Astrocyte (in vitro differentiated cells and primary cell): ENCODE data around the gene SYTL3. TPM values are rescaled to one million over a fixed set of nuclear protein-coding genes. Genes with fewer than 3 reads are reported as not detected.

ENCODE experiments used
- DNase-seq: peaks from one replicate; pipeline ENCODE4 v3.0.0-alpha.2; 2010; ENCODE audit warnings: low read depth
- FAIRE-seq: peaks from 2 replicates; lab custom pipeline; 2011; peaks lifted over from hg19 to GRCh38; lab: Jason Lieb, UNC
- H2AFZ ChIP-seq: 2 replicates; pipeline ENCODE4 v1.6.0; 2012; ENCODE audit warnings: low read depth, low read length, inconsistent platforms
- H3K27ac ChIP-seq: 2 replicates; pipeline ENCODE4 v1.5.1; 2011; ENCODE audit warnings: low read depth, low read length, inconsistent platforms
- H3K27me3 ChIP-seq: 2 replicates; pipeline ENCODE4 v1.6.0; 2011; ENCODE audit warnings: low read length, inconsistent platforms; ENCODE audit not compliant: insufficient read depth
- H3K36me3 ChIP-seq: 2 replicates; pipeline ENCODE4 v1.5.1; 2011; ENCODE audit warnings: low read length, inconsistent platforms; ENCODE audit not compliant: insufficient read depth
- H3K4me1 ChIP-seq: 2 replicates; pipeline ENCODE4 v1.5.1; 2011; ENCODE audit warnings: low read length, inconsistent platforms; ENCODE audit not compliant: insufficient read depth
- H3K4me2 ChIP-seq: 2 replicates; pipeline ENCODE4 v1.6.0; 2012; ENCODE audit warnings: low read length, inconsistent platforms
- H3K4me3 ChIP-seq: 2 replicates; pipeline ENCODE4 v1.5.1; 2011; ENCODE audit warnings: low read depth, mild to moderate bottlenecking, low read length, inconsistent platforms; ENCODE audit not compliant: insufficient read depth
- H3K79me2 ChIP-seq: 2 replicates; pipeline ENCODE4 v1.6.0; 2012; ENCODE audit warnings: mild to moderate bottlenecking, low read length, inconsistent platforms; ENCODE audit not compliant: insufficient read depth
- H3K9ac ChIP-seq: 2 replicates; pipeline ENCODE4 v1.6.0; 2012; ENCODE audit warnings: mild to moderate bottlenecking, low read length, inconsistent platforms
- H3K9me3 ChIP-seq: 2 replicates; pipeline ENCODE4 v1.5.1; 2012; ENCODE audit warnings: low read depth, mild to moderate bottlenecking, low read length, inconsistent platforms; ENCODE audit not compliant: insufficient read depth
- H4K20me1 ChIP-seq: 2 replicates; pipeline ENCODE4 v1.6.0; 2012; ENCODE audit warnings: low read length, inconsistent platforms; ENCODE audit not compliant: insufficient read depth
- H3K27ac Mint-ChIP-seq: one replicate; pipeline ENCODE4 v1.8.0; 2021; ENCODE audit warnings: mild to moderate bottlenecking, mixed read lengths; ENCODE audit not compliant: unreplicated experiment
- H3K27me3 Mint-ChIP-seq: one replicate; pipeline ENCODE4 v1.8.0; 2021; ENCODE audit warnings: low read depth, mixed read lengths; ENCODE audit not compliant: unreplicated experiment
- H3K36me3 Mint-ChIP-seq: one replicate; pipeline ENCODE4 v1.8.0; 2021; ENCODE audit warnings: low read depth, mixed read lengths; ENCODE audit not compliant: unreplicated experiment
- H3K4me1 Mint-ChIP-seq: one replicate; pipeline ENCODE4 v1.8.0; 2021; ENCODE audit warnings: low read depth, mixed read lengths; ENCODE audit not compliant: unreplicated experiment
- H3K4me3 Mint-ChIP-seq: one replicate; pipeline ENCODE4 v1.8.0; 2021; ENCODE audit warnings: mild to moderate bottlenecking, moderate library complexity, mixed read lengths; ENCODE audit not compliant: unreplicated experiment
- H3K9me3 Mint-ChIP-seq: one replicate; pipeline ENCODE4 v1.8.0; 2021; ENCODE audit warnings: mild to moderate bottlenecking, mixed read lengths; ENCODE audit not compliant: unreplicated experiment
- CTCF ChIP-seq: IDR thresholded peaks from 2 replicates; pipeline ENCODE4 v1.5.1; 2011; ENCODE audit warnings: low read depth, mild to moderate bottlenecking, inconsistent platforms, low read length, moderate library complexity; ENCODE audit not compliant: insufficient read depth
- EZH2 ChIP-seq: IDR thresholded peaks from 2 replicates; pipeline ENCODE4 v1.6.1; 2012; ENCODE audit warnings: mild to moderate bottlenecking, low read length, inconsistent platforms; ENCODE audit not compliant: insufficient read depth
- total RNA-seq: library from RNA; stranded (reverse); gene quantifications from 2 replicates; pipeline ENCODE4 v1.2.1, GENCODE V29; 2021

Gene SYTL3
- total RNA-seq, 1 donor from 2014 or later: 1.2 TPM

- H3K9ac ChIP-seq: no peak overlapping the region
- H2AFZ ChIP-seq: no peak overlapping the region
Measured at GRCh38 chr6:158686791-158687381, 37.0 kb downstream of the SYTL3 start.

GRCh38 chr6:158687506-158687905 is 37.7 kb downstream of the SYTL3 start:
- no peak for TF ChIP-seq EZH2
- TF ChIP-seq CTCF: no peak
- no peak overlapping the region for H3K27ac ChIP-seq
- no peaks in the 10 kb centered on the region for H3K79me2 ChIP-seq
- FAIRE-seq (no peak), DNase-seq (no peak)
- Mint-ChIP-seq H3K4me3 (no peak overlapping the region), H3K9me3 (no peaks in the 10 kb centered on the region), H3K27ac (no peak overlapping the region), H3K36me3 (no peaks in the 10 kb centered on the region), H3K4me1 (peaks cover 8% of the 10 kb centered on the region), H3K27me3 (peaks cover 19% of the 10 kb centered on the region)
- H3K4me1 ChIP-seq: no peaks in the 10 kb centered on the region
- no peak overlapping the region for H3K4me3 ChIP-seq
- no peaks in the 10 kb centered on the region for H3K9me3 ChIP-seq
- H3K36me3 ChIP-seq: no peaks in the 10 kb centered on the region
- no peak overlapping the region for H3K4me2 ChIP-seq
- H4K20me1 ChIP-seq: no peaks in the 10 kb centered on the region
- H2AFZ ChIP-seq: no peak overlapping the region
- no peaks in the 10 kb centered on the region for H3K27me3 ChIP-seq
- no peak overlapping the region for H3K9ac ChIP-seq

More at GRCh38 chr6:158686791-158687381, 37.0 kb downstream of the SYTL3 start:
- Histone ChIP-seq H3K79me2 (no peaks in the 10 kb centered on the region), H3K36me3 (no peaks in the 10 kb centered on the region), H3K27me3 (no peaks in the 10 kb centered on the region), H3K9me3 (no peaks in the 10 kb centered on the region), H3K4me2 (no peak overlapping the region), H4K20me1 (no peaks in the 10 kb centered on the region), H3K27ac (no peak overlapping the region), H3K4me3 (no peak overlapping the region), H3K4me1 (no peaks in the 10 kb centered on the region)
- Mint-ChIP-seq H3K9me3 (no peaks in the 10 kb centered on the region), H3K27me3 (peaks cover 19% of the 10 kb centered on the region), H3K4me1 (peaks cover 8% of the 10 kb centered on the region), H3K36me3 (no peaks in the 10 kb centered on the region), H3K4me3 (no peak overlapping the region), H3K27ac (no peak overlapping the region)
- FAIRE-seq (no peak), DNase-seq (no peak)
- no peak for TF ChIP-seq EZH2
- no peak for TF ChIP-seq CTCF

GRCh38 chr6:158688860-158689259 is 39.0 kb downstream of the SYTL3 start:
- H3K4me1 Mint-ChIP-seq: peaks cover 8% of the 10 kb centered on the region
- FAIRE-seq: no peak

More at GRCh38 chr6:158688860-158689259, 39.0 kb downstream of the SYTL3 start:
- Mint-ChIP-seq H3K9me3 (no peaks in the 10 kb centered on the region), H3K27ac (no peak overlapping the region), H3K27me3 (peaks cover 19% of the 10 kb centered on the region), H3K36me3 (no peaks in the 10 kb centered on the region), H3K4me3 (no peak overlapping the region)
- H3K4me2 ChIP-seq: no peak overlapping the region
- no peaks in the 10 kb centered on the region for H3K4me1 ChIP-seq
- H3K9ac ChIP-seq: no peak overlapping the region
- no peaks in the 10 kb centered on the region for H3K79me2 ChIP-seq
- DNase-seq: no peak
- H3K27ac ChIP-seq: no peak overlapping the region
- H3K4me3 ChIP-seq: no peak overlapping the region
- H2AFZ ChIP-seq: no peak overlapping the region
- no peaks in the 10 kb centered on the region for H4K20me1 ChIP-seq
- no peaks in the 10 kb centered on the region for H3K9me3 ChIP-seq
- no peaks in the 10 kb centered on the region for H3K36me3 ChIP-seq
- no peaks in the 10 kb centered on the region for H3K27me3 ChIP-seq
- TF ChIP-seq CTCF (no peak), EZH2 (no peak)
